Measurements from ENCODE around the gene ELOA2.

DNA sequence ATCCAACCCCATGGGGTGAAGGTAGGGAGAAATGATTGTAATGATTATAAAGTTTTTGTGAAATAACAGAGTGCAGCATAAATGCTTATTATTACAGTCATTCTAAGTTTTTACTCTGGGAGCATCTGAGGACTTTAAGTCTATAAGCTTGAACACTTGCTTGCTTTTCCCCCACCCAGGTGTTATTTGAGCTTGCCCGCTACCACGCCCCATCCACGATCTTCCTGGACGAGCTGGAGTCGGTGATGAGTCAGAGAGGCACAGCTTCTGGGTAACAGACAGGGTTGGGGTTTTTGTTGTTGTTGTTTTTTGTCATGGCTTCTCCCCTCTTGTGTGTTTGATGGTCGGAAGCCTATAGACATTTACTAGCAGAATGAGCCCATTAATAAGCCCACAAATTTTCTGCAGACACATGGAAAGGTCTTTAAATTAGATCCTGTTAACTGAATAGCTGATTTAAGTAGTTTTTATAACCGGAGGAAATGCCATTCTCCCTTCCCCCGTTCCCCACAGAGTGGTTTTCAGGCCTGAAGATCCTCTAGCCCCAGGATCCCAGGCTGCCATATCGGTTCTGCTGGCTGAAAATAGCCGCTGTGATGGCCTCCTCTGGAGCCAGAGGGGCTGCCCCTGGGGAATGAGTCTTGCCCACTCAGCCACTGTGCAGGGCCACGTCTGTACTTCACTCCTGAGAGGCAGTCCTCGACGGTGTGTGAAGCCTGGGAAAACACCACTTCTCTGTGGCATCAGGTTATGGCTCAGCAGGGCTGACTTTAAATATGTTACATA lies 39.9 kb upstream of the ELOA2 start:
- TF ChIP-seq, protein P1, sequence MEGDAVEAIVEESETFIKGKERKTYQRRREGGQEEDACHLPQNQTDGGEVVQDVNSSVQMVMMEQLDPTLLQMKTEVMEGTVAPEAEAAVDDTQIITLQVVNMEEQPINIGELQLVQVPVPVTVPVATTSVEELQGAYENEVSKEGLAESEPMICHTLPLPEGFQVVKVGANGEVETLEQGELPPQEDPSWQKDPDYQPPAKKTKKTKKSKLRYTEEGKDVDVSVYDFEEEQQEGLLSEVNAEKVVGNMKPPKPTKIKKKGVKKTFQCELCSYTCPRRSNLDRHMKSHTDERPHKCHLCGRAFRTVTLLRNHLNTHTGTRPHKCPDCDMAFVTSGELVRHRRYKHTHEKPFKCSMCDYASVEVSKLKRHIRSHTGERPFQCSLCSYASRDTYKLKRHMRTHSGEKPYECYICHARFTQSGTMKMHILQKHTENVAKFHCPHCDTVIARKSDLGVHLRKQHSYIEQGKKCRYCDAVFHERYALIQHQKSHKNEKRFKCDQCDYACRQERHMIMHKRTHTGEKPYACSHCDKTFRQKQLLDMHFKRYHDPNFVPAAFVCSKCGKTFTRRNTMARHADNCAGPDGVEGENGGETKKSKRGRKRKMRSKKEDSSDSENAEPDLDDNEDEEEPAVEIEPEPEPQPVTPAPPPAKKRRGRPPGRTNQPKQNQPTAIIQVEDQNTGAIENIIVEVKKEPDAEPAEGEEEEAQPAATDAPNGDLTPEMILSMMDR (IDR thresholded peaks at IDR 0.05): no peak
- TF ChIP-seq POLR2A (IDR thresholded peaks at IDR 0.05): no peak

Measured in thyroid gland (tissue), 4 donors.